ENCODE measurements around the gene HOXB2. TPM values are rescaled to one million over a fixed set of nuclear protein-coding genes. Genes with fewer than 3 reads are reported as not detected.

Gene HOXB2
- polyA plus RNA-seq, 1 donor from 2014 or later: not detected

DNA sequence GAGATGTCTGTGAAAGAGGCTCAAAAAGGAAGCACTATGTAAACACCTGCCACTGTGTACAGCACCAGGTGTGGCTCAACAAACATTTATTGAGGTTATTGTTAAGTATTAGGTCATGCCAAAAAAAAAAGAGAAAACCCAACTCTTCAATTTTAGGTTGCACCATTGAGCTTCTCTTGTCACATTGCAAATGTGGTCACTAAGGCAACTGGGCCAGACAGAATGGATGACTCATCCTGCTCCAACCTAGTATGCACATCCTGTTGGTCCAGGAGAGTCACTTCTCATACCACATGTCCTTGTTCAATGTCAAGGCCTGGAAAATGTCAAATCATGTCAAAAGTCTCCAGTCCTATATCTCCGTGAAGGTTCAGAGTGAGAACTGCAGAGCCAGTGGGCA, 39.1 kb downstream of the HOXB2 start:
- no peaks in the 10 kb centered on the region for H3K9me2 ChIP-seq (ENCODE audit: insufficient read depth, low read length)
- H3K79me2 ChIP-seq (replicated peaks; ENCODE audit: insufficient read depth, low read length): no peaks in the 10 kb centered on the region
- no peaks in the 10 kb centered on the region for H3F3A ChIP-seq (ENCODE audit: insufficient read depth, low read length, poor library complexity, severe bottlenecking)
- H3K9me3 ChIP-seq (ENCODE audit: low read length): no peaks in the 10 kb centered on the region
- TF ChIP-seq EZH2 (IDR thresholded peaks at IDR 0.05; ENCODE audit: borderline replicate concordance, insufficient read depth, low read length, poor library complexity, severe bottlenecking) (no peak), SMC3 (conservative IDR thresholded peaks at IDR 0.05; ENCODE audit: poor library complexity) (no peak), POLR2AphosphoS5 (IDR thresholded peaks at IDR 0.05) (no peak), MXI1 (conservative IDR thresholded peaks at IDR 0.05; ENCODE audit: poor library complexity, severe bottlenecking) (no peak), RAD21 (conservative IDR thresholded peaks at IDR 0.05) (no peak), TAF1 (IDR thresholded peaks at IDR 0.05; ENCODE audit: low read depth) (no peak), EP300 (conservative IDR thresholded peaks at IDR 0.05; ENCODE audit: poor library complexity, severe bottlenecking) (no peak)
- TF ChIP-seq, protein P1, sequence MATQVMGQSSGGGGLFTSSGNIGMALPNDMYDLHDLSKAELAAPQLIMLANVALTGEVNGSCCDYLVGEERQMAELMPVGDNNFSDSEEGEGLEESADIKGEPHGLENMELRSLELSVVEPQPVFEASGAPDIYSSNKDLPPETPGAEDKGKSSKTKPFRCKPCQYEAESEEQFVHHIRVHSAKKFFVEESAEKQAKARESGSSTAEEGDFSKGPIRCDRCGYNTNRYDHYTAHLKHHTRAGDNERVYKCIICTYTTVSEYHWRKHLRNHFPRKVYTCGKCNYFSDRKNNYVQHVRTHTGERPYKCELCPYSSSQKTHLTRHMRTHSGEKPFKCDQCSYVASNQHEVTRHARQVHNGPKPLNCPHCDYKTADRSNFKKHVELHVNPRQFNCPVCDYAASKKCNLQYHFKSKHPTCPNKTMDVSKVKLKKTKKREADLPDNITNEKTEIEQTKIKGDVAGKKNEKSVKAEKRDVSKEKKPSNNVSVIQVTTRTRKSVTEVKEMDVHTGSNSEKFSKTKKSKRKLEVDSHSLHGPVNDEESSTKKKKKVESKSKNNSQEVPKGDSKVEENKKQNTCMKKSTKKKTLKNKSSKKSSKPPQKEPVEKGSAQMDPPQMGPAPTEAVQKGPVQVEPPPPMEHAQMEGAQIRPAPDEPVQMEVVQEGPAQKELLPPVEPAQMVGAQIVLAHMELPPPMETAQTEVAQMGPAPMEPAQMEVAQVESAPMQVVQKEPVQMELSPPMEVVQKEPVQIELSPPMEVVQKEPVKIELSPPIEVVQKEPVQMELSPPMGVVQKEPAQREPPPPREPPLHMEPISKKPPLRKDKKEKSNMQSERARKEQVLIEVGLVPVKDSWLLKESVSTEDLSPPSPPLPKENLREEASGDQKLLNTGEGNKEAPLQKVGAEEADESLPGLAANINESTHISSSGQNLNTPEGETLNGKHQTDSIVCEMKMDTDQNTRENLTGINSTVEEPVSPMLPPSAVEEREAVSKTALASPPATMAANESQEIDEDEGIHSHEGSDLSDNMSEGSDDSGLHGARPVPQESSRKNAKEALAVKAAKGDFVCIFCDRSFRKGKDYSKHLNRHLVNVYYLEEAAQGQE (IDR thresholded peaks at IDR 0.05; ENCODE audit: borderline replicate concordance): no peak
- TF ChIP-seq, protein P2, sequence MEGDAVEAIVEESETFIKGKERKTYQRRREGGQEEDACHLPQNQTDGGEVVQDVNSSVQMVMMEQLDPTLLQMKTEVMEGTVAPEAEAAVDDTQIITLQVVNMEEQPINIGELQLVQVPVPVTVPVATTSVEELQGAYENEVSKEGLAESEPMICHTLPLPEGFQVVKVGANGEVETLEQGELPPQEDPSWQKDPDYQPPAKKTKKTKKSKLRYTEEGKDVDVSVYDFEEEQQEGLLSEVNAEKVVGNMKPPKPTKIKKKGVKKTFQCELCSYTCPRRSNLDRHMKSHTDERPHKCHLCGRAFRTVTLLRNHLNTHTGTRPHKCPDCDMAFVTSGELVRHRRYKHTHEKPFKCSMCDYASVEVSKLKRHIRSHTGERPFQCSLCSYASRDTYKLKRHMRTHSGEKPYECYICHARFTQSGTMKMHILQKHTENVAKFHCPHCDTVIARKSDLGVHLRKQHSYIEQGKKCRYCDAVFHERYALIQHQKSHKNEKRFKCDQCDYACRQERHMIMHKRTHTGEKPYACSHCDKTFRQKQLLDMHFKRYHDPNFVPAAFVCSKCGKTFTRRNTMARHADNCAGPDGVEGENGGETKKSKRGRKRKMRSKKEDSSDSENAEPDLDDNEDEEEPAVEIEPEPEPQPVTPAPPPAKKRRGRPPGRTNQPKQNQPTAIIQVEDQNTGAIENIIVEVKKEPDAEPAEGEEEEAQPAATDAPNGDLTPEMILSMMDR (IDR thresholded peaks at IDR 0.05; ENCODE audit: poor library complexity, severe bottlenecking): no peak
- no peak overlapping the region for H3K4me3 ChIP-seq (ENCODE audit: low read length)
- H3K27ac ChIP-seq (ENCODE audit: low read length): no peak overlapping the region
- no peaks in the 10 kb centered on the region for H4K20me1 ChIP-seq (ENCODE audit: insufficient read depth)
- no peak overlapping the region for H2AFZ ChIP-seq (ENCODE audit: low read depth, low read length)
- H3K4me2 ChIP-seq (ENCODE audit: low read length): no peak overlapping the region
- no peak overlapping the region for H3K9ac ChIP-seq (ENCODE audit: low read length)
- H3K27me3 ChIP-seq (ENCODE audit: insufficient read depth, low read depth, low read length): peaks cover 42% of the 10 kb centered on the region
- no peaks in the 10 kb centered on the region for H3K36me3 ChIP-seq (ENCODE audit: insufficient read depth, low read length)

DNA sequence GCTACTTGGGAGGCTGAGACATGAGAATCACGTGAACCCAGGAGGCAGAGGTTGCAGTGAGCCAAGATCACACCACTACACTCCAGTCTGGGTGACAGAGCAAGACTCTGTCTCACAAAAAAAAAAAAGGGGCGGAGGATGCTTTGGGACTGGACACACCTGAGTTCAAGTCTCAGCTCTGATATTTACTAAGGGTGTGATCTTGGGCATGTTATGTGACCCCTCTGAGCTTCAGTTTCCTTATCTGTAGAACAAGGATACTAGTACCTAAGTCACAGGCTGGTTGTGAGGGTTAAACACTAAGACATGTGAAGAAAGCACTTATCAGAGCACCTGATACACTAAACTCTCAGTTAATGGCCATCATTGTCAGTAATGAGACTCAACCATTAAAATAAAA, 40.0 kb downstream of the HOXB2 start:
- Histone ChIP-seq H3K9me3 (ENCODE audit: low read length) (no peaks in the 10 kb centered on the region), H3K9ac (ENCODE audit: low read length) (no peak overlapping the region), H2AFZ (ENCODE audit: low read depth, low read length) (no peak overlapping the region), H3K9me2 (ENCODE audit: insufficient read depth, low read length) (no peaks in the 10 kb centered on the region), H3K4me2 (ENCODE audit: low read length) (no peak overlapping the region), H3K79me2 (replicated peaks; ENCODE audit: insufficient read depth, low read length) (no peaks in the 10 kb centered on the region), H3K36me3 (ENCODE audit: insufficient read depth, low read length) (no peaks in the 10 kb centered on the region), H3K27ac (ENCODE audit: low read length) (no peak overlapping the region), H4K20me1 (ENCODE audit: insufficient read depth) (no peaks in the 10 kb centered on the region), H3F3A (ENCODE audit: insufficient read depth, low read length, poor library complexity, severe bottlenecking) (no peaks in the 10 kb centered on the region), H3K4me3 (ENCODE audit: low read length) (no peak overlapping the region), H3K27me3 (ENCODE audit: insufficient read depth, low read depth, low read length) (peaks cover 42% of the 10 kb centered on the region)
- TF ChIP-seq, protein P1 (IDR thresholded peaks at IDR 0.05; ENCODE audit: borderline replicate concordance): no peak
- TF ChIP-seq EZH2 (IDR thresholded peaks at IDR 0.05; ENCODE audit: borderline replicate concordance, insufficient read depth, low read length, poor library complexity, severe bottlenecking) (no peak), SMC3 (conservative IDR thresholded peaks at IDR 0.05; ENCODE audit: poor library complexity) (no peak)
